HEK293 (cell line): Measurements from ENCODE around the gene FERMT3.

Experiments
- MEIS1 ChIP-seq: sonication (generic); formaldehyde crosslinking; IDR thresholded peaks from 2 replicates; pipeline ENCODE4 v1.8.1; 2022; ENCODE audit warnings: missing genetic modification reagents, mild to moderate bottlenecking, borderline replicate concordance
- MZF1 ChIP-seq: fragments of 450-650 bp; formaldehyde crosslinking; IDR thresholded peaks from 2 replicates; pipeline ENCODE4 v1.5.1; 2017; ENCODE audit warnings: missing biosample characterization, missing genetic modification characterization, borderline replicate concordance
- SCRT2 ChIP-seq: fragments of 450-650 bp; formaldehyde crosslinking; IDR thresholded peaks from 2 replicates; pipeline ENCODE4 v1.5.1; 2016; ENCODE audit warnings: missing biosample characterization, missing genetic modification characterization
- ZBTB10 ChIP-seq: fragments of 450-650 bp; formaldehyde crosslinking; IDR thresholded peaks from 2 replicates; pipeline ENCODE4 v1.5.1; 2016; ENCODE audit warnings: missing biosample characterization, missing genetic modification characterization
- ZIC2 ChIP-seq: fragments of 450-650 bp; formaldehyde crosslinking; IDR thresholded peaks from 2 replicates; pipeline ENCODE4 v1.5.1; 2016; ENCODE audit warnings: missing biosample characterization, missing genetic modification characterization
- ZNF23 ChIP-seq: fragments of 450-650 bp; formaldehyde crosslinking; IDR thresholded peaks from 2 replicates; pipeline ENCODE4 v1.5.1; 2016; ENCODE audit warnings: missing biosample characterization, missing genetic modification characterization, borderline replicate concordance
- ZNF350 ChIP-seq: fragments of 450-650 bp; formaldehyde crosslinking; IDR thresholded peaks from 2 replicates; pipeline ENCODE4 v1.5.0; 2017; ENCODE audit warnings: missing biosample characterization, mild to moderate bottlenecking, missing genetic modification characterization
- ZNF391 ChIP-seq: fragments of 450-650 bp; formaldehyde crosslinking; IDR thresholded peaks from 2 replicates; pipeline ENCODE4 v1.5.1; 2016; ENCODE audit warnings: low read depth, missing biosample characterization, missing genetic modification characterization, borderline replicate concordance
- ZNF398 ChIP-seq: fragments of 450-650 bp; formaldehyde crosslinking; IDR thresholded peaks from 2 replicates; pipeline ENCODE4 v1.5.1; 2017; ENCODE audit warnings: missing biosample characterization, missing genetic modification characterization
- ZNF548 ChIP-seq: fragments of 450-650 bp; formaldehyde crosslinking; IDR thresholded peaks from 2 replicates; pipeline ENCODE4 v1.5.1; 2016; ENCODE audit warnings: missing biosample characterization, missing genetic modification characterization
- ZNF558 ChIP-seq: fragments of 450-650 bp; formaldehyde crosslinking; IDR thresholded peaks from 2 replicates; pipeline ENCODE4 v1.5.1; 2016; ENCODE audit warnings: missing biosample characterization, missing genetic modification characterization
- ZNF621 ChIP-seq: fragments of 450-650 bp; formaldehyde crosslinking; IDR thresholded peaks from 2 replicates; pipeline ENCODE4 v1.5.1; 2017; ENCODE audit warnings: missing biosample characterization, missing genetic modification characterization
- ZNF660 ChIP-seq: fragments of 450-650 bp; IDR thresholded peaks from 2 replicates; pipeline ENCODE4 v1.5.1; 2018; ENCODE audit warnings: missing biosample characterization, mild to moderate bottlenecking, missing genetic modification characterization
- TF ChIP-seq, protein P1 (sequence below): fragments of 450-650 bp; IDR thresholded peaks from 2 replicates; pipeline ENCODE4 v1.5.1; 2018; ENCODE audit warnings: missing biosample characterization, mild to moderate bottlenecking, missing genetic modification characterization
- TF ChIP-seq, protein P2 (sequence below): fragments of 450-650 bp; formaldehyde crosslinking; IDR thresholded peaks from 2 replicates; pipeline ENCODE4 v1.5.1; 2016; ENCODE audit warnings: missing biosample characterization, missing genetic modification characterization, borderline replicate concordance
- TF ChIP-seq, protein P3 (sequence below): fragments of 450-650 bp; formaldehyde crosslinking; IDR thresholded peaks from 2 replicates; pipeline ENCODE4 v1.5.1; 2017; ENCODE audit warnings: missing biosample characterization, missing genetic modification characterization
- TF ChIP-seq, protein P4 (sequence below): fragments of 450-650 bp; formaldehyde crosslinking; optimal IDR thresholded peaks from 2 replicates; pipeline ENCODE3; 2016; ENCODE audit warnings: missing biosample characterization, mild to moderate bottlenecking, missing genetic modification characterization
- TF ChIP-seq, protein P5 (sequence below): fragments of 450-650 bp; formaldehyde crosslinking; IDR thresholded peaks from 2 replicates; pipeline ENCODE4 v1.5.1; 2016; ENCODE audit warnings: missing biosample characterization, missing genetic modification characterization
- TF ChIP-seq, protein P6 (sequence below): fragments of 450-650 bp; formaldehyde crosslinking; IDR thresholded peaks from 2 replicates; pipeline ENCODE4 v1.5.1; 2016; ENCODE audit warnings: missing biosample characterization, missing genetic modification characterization, low read depth

Gene FERMT3

GRCh38 chr11:64269540-64270220 lies 63.2 kb downstream of the FERMT3 start (continued):
- TF ChIP-seq ZNF398 (tag by site-specific recombination) (no peak), SCRT2 (no peak), ZNF350 (tag by site-specific recombination) (no peak), MEIS1 (no peak), ZNF391 (tag by site-specific recombination) (peak; percentile 16; the same call in 1 of the 2 replicates), ZBTB10 (tag by site-specific recombination) (no peak), ZNF548 (tag by site-specific recombination) (no peak), ZNF621 (no peak), ZNF558 (tag by site-specific recombination) (no peak), ZIC2 (no peak), ZNF23 (no peak), ZNF660 (tag by site-specific recombination) (peak; percentile 52), MZF1 (tag by site-specific recombination) (no peak)
- TF ChIP-seq, protein P1, sequence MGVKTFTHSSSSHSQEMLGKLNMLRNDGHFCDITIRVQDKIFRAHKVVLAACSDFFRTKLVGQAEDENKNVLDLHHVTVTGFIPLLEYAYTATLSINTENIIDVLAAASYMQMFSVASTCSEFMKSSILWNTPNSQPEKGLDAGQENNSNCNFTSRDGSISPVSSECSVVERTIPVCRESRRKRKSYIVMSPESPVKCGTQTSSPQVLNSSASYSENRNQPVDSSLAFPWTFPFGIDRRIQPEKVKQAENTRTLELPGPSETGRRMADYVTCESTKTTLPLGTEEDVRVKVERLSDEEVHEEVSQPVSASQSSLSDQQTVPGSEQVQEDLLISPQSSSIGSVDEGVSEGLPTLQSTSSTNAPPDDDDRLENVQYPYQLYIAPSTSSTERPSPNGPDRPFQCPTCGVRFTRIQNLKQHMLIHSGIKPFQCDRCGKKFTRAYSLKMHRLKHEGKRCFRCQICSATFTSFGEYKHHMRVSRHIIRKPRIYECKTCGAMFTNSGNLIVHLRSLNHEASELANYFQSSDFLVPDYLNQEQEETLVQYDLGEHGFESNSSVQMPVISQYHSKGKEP (tag by site-specific recombination): 0 out of 2 replicates have a peak, but pooled peaks have one; percentile 3
- TF ChIP-seq, protein P2, sequence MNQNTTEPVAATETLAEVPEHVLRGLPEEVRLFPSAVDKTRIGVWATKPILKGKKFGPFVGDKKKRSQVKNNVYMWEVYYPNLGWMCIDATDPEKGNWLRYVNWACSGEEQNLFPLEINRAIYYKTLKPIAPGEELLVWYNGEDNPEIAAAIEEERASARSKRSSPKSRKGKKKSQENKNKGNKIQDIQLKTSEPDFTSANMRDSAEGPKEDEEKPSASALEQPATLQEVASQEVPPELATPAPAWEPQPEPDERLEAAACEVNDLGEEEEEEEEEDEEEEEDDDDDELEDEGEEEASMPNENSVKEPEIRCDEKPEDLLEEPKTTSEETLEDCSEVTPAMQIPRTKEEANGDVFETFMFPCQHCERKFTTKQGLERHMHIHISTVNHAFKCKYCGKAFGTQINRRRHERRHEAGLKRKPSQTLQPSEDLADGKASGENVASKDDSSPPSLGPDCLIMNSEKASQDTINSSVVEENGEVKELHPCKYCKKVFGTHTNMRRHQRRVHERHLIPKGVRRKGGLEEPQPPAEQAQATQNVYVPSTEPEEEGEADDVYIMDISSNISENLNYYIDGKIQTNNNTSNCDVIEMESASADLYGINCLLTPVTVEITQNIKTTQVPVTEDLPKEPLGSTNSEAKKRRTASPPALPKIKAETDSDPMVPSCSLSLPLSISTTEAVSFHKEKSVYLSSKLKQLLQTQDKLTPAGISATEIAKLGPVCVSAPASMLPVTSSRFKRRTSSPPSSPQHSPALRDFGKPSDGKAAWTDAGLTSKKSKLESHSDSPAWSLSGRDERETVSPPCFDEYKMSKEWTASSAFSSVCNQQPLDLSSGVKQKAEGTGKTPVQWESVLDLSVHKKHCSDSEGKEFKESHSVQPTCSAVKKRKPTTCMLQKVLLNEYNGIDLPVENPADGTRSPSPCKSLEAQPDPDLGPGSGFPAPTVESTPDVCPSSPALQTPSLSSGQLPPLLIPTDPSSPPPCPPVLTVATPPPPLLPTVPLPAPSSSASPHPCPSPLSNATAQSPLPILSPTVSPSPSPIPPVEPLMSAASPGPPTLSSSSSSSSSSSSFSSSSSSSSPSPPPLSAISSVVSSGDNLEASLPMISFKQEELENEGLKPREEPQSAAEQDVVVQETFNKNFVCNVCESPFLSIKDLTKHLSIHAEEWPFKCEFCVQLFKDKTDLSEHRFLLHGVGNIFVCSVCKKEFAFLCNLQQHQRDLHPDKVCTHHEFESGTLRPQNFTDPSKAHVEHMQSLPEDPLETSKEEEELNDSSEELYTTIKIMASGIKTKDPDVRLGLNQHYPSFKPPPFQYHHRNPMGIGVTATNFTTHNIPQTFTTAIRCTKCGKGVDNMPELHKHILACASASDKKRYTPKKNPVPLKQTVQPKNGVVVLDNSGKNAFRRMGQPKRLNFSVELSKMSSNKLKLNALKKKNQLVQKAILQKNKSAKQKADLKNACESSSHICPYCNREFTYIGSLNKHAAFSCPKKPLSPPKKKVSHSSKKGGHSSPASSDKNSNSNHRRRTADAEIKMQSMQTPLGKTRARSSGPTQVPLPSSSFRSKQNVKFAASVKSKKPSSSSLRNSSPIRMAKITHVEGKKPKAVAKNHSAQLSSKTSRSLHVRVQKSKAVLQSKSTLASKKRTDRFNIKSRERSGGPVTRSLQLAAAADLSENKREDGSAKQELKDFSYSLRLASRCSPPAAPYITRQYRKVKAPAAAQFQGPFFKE (tag by site-specific recombination): no peak
- TF ChIP-seq, protein P3, sequence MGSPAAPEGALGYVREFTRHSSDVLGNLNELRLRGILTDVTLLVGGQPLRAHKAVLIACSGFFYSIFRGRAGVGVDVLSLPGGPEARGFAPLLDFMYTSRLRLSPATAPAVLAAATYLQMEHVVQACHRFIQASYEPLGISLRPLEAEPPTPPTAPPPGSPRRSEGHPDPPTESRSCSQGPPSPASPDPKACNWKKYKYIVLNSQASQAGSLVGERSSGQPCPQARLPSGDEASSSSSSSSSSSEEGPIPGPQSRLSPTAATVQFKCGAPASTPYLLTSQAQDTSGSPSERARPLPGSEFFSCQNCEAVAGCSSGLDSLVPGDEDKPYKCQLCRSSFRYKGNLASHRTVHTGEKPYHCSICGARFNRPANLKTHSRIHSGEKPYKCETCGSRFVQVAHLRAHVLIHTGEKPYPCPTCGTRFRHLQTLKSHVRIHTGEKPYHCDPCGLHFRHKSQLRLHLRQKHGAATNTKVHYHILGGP (tag by site-specific recombination): no peak
- TF ChIP-seq, protein P4, sequence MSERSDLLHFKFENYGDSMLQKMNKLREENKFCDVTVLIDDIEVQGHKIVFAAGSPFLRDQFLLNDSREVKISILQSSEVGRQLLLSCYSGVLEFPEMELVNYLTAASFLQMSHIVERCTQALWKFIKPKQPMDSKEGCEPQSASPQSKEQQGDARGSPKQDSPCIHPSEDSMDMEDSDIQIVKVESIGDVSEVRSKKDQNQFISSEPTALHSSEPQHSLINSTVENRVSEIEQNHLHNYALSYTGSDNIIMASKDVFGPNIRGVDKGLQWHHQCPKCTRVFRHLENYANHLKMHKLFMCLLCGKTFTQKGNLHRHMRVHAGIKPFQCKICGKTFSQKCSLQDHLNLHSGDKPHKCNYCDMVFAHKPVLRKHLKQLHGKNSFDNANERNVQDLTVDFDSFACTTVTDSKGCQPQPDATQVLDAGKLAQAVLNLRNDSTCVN: peak; percentile 93
- TF ChIP-seq, protein P5, sequence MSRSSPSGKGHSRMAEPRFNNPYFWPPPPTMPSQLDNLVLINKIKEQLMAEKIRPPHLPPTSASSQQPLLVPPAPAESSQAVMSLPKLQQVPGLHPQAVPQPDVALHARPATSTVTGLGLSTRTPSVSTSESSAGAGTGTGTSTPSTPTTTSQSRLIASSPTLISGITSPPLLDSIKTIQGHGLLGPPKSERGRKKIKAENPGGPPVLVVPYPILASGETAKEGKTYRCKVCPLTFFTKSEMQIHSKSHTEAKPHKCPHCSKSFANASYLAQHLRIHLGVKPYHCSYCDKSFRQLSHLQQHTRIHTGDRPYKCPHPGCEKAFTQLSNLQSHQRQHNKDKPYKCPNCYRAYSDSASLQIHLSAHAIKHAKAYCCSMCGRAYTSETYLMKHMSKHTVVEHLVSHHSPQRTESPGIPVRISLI (tag by site-specific recombination): 0 out of 2 replicates have a peak, but pooled peaks have one; percentile 62
- TF ChIP-seq, protein P6, sequence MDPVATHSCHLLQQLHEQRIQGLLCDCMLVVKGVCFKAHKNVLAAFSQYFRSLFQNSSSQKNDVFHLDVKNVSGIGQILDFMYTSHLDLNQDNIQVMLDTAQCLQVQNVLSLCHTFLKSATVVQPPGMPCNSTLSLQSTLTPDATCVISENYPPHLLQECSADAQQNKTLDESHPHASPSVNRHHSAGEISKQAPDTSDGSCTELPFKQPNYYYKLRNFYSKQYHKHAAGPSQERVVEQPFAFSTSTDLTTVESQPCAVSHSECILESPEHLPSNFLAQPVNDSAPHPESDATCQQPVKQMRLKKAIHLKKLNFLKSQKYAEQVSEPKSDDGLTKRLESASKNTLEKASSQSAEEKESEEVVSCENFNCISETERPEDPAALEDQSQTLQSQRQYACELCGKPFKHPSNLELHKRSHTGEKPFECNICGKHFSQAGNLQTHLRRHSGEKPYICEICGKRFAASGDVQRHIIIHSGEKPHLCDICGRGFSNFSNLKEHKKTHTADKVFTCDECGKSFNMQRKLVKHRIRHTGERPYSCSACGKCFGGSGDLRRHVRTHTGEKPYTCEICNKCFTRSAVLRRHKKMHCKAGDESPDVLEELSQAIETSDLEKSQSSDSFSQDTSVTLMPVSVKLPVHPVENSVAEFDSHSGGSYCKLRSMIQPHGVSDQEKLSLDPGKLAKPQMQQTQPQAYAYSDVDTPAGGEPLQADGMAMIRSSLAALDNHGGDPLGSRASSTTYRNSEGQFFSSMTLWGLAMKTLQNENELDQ (tag by site-specific recombination): no peak
